Activated B cell treated with CpG ODN at 0.5 μM for 24 hours (primary cell): ENCODE results near the gene SPAG17. TPM values are rescaled to one million over a fixed set of nuclear protein-coding genes. Genes with fewer than 3 reads are reported as not detected.

ENCODE experiments used
- ATAC-seq: fragments of 200-7000 bp; cut with Tn5 transposase; one replicate; pipeline ENCODE4 v1.10.0; 2021; ENCODE audit warnings: low read depth, mild to moderate bottlenecking, moderate library complexity
- CTCF ChIA-PET: fragments of 350-600 bp; sonication (Branson Sonifier 250); formaldehyde crosslinking; loops from one replicate; lab custom pipeline; 2021; ENCODE audit warnings: antibody characterized with exemption; lab: Charles Lee
- POLR2A ChIA-PET: fragments of 350-600 bp; sonication (Branson Sonifier 250); formaldehyde crosslinking; loops from one replicate; lab custom pipeline; 2021; ENCODE audit warnings: antibody characterized with exemption; lab: Charles Lee
- DNase-seq: peaks from one replicate; pipeline ENCODE4 v3.0.0; 2022
- H3K27ac Mint-ChIP-seq: one replicate; pipeline ENCODE4 v1.8.0; 2020; ENCODE audit warnings: mixed read lengths
- H3K27me3 Mint-ChIP-seq: one replicate; pipeline ENCODE4 v1.8.0; 2021; ENCODE audit warnings: mixed read lengths
- H3K36me3 Mint-ChIP-seq: one replicate; pipeline ENCODE4 v1.8.0; 2021; ENCODE audit warnings: low read depth, mixed read lengths
- H3K4me1 Mint-ChIP-seq: one replicate; pipeline ENCODE4 v1.8.0; 2021; ENCODE audit warnings: mixed read lengths
- H3K4me3 Mint-ChIP-seq: one replicate; pipeline ENCODE4 v1.8.0; 2020; ENCODE audit warnings: mild to moderate bottlenecking, mixed read lengths
- H3K9me3 Mint-ChIP-seq: one replicate; pipeline ENCODE4 v1.8.0; 2020; ENCODE audit warnings: mixed read lengths
- intact Hi-C: fragments of 100-400 bp; cut with micrococcal nuclease; formaldehyde crosslinking; loops from one replicate; pipeline ENCODE4 v1.15.1; 2024
- total RNA-seq: library from RNA; stranded (reverse); gene quantifications from 2 replicates; pipeline ENCODE4 v1.2.3, GENCODE V29; 2022
- TF ChIP-seq, protein P1 (sequence below): fragments of 200-600 bp; IDR thresholded peaks from one replicate; pipeline ENCODE4 v1.8.0; 2022; ENCODE audit warnings: antibody characterized with exemption, mild to moderate bottlenecking

SPAG17 gene
- total RNA-seq, result not detected in 2 replicates

DNA sequence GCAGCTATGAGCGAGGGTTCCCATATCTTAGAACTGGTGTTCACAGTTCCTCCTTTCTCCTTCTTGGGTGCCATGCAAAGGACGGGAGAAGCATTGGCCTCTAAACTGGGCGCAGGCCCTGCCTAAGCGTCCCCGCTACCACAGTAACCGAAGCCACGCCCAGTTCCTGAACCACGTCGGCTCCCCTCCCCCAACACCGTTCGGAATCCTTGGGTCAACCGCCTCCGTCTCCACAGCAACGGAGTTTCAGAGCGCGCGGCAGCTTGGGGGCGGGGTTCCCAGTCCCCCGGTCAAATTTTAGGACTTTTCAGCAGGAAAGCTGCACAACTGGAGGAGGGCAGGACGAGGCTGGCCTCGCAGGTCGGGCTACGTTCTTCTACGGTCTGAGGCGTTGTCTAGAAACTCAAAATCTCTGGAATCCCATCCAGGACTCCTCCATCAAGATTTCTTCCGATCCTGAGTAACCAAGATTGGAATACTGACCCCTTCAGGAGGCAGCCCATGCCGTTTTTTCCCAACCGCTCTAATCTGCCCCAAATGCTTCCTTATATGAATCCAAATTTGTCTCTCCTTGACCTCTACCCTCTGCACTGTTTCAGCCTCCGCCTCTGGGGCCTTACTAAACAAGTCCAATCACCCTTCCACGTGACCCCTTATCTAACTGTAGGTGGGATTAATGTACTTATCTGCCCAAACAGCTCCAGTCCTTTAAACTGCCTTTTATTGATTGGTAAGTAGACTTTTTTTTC is at the start of gene SPAG17:
TSS of gene SPAG17 (minus strand) at position 145 of the 749 bp plus-strand sequence. CDS start at position 74, 71 bp downstream.
- intact Hi-C loops, result no loop called here
- peaks cover 4% of the 10 kb centered on the region for H3K27me3 Mint-ChIP-seq
- TF ChIP-seq, protein P1, sequence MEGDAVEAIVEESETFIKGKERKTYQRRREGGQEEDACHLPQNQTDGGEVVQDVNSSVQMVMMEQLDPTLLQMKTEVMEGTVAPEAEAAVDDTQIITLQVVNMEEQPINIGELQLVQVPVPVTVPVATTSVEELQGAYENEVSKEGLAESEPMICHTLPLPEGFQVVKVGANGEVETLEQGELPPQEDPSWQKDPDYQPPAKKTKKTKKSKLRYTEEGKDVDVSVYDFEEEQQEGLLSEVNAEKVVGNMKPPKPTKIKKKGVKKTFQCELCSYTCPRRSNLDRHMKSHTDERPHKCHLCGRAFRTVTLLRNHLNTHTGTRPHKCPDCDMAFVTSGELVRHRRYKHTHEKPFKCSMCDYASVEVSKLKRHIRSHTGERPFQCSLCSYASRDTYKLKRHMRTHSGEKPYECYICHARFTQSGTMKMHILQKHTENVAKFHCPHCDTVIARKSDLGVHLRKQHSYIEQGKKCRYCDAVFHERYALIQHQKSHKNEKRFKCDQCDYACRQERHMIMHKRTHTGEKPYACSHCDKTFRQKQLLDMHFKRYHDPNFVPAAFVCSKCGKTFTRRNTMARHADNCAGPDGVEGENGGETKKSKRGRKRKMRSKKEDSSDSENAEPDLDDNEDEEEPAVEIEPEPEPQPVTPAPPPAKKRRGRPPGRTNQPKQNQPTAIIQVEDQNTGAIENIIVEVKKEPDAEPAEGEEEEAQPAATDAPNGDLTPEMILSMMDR, result no peak
- DNase-seq (no peak), ATAC-seq (no peak)
- H3K4me3 Mint-ChIP-seq, result no peak within 1 kb of the TSS
- no peak within 1 kb of the TSS for H3K27ac Mint-ChIP-seq
- no peaks in the 10 kb centered on the region for H3K36me3 Mint-ChIP-seq
- CTCF ChIA-PET, result no interaction called here
- H3K9me3 Mint-ChIP-seq, result peaks cover 3% of the 10 kb centered on the region
- POLR2A ChIA-PET, result no interaction called here
- H3K4me1 Mint-ChIP-seq, result peaks cover 2% of the 10 kb centered on the region

DNA sequence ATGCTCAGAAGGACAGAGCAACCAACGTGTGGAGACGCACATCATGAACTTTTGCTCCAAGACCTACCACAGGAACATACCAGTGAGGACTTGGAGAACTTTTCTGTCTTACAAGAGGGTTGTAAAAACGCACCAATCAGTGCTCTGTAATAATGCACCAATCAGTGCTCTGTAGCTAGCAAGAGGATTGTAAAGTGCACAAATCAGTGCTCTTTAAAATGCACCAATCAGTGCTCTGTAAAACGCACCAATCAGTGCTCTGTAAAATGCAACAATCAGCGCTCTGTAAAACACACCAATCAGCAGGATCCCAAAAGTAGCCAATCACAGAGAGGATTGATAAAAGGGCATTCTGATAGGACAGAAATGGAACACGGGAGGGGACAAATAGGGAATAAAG is 40.4 kb upstream of the SPAG17 start:
- H3K4me3 Mint-ChIP-seq, result no peak overlapping the region
- no peak for DNase-seq
- no peaks in the 10 kb centered on the region for H3K27me3 Mint-ChIP-seq
- no peak for ATAC-seq
- TF ChIP-seq, protein P1, result no peak
- intact Hi-C loops, result no loop called here
- no peaks in the 10 kb centered on the region for H3K9me3 Mint-ChIP-seq
- H3K4me1 Mint-ChIP-seq, result no peaks in the 10 kb centered on the region
- H3K27ac Mint-ChIP-seq, result no peak overlapping the region
- CTCF ChIA-PET, result no interaction called here
- no peaks in the 10 kb centered on the region for H3K36me3 Mint-ChIP-seq
- POLR2A ChIA-PET, result no interaction called here

DNA sequence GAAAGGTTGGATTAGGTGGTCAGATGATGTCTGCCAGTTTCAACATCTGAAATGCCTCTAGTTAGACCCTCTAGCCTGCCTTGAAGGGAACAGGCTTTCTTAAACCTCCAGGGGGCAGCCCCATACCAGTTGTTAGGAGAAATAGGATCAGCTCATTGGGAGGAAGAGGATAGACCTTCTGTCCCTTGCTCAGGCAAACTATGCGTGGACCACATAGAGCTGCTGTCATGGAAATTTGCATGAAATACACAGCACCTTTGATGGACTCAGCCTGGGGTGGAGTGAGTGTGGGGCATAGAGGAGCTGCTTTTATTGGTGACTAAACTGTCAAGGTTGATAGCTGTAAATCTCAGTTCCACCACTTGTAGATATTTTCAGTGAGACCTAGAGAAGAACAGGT is 38.4 kb upstream of the SPAG17 start:
- DNase-seq (no peak), ATAC-seq (no peak)
- Mint-ChIP-seq H3K9me3 (no peaks in the 10 kb centered on the region), H3K27ac (no peak overlapping the region), H3K4me3 (no peak overlapping the region), H3K36me3 (no peaks in the 10 kb centered on the region), H3K4me1 (no peaks in the 10 kb centered on the region), H3K27me3 (no peaks in the 10 kb centered on the region)
- POLR2A ChIA-PET, result no interaction called here
- CTCF ChIA-PET, result interaction anchor here (1.2 kb wide), 1 partner anchor 785 kb away, joined by 3 read pairs; no protein-coding TSS in a partner anchor
- intact Hi-C loops, result no loop called here
- TF ChIP-seq, protein P1, result no peak

DNA sequence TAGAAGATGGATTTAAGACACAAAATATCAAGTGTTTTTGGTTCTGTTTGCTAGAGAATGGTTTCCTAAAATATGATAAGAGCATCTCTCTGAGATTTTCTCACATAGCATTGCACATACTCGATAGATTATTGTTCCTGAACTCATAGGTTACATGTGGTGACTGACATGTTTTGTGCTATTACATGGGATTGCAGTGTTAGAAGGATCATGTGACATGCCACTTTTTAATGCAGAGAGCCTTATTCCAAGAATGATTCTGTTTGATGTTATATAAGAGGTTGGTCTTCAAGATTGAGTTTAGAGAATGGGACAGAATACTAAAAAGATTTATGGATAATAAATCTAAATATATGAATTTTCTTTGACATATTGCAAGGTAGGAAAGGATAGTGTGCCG is 34.4 kb upstream of the SPAG17 start:
- no peaks in the 10 kb centered on the region for H3K27me3 Mint-ChIP-seq
- ATAC-seq (no peak), DNase-seq (no peak)
- H3K9me3 Mint-ChIP-seq, result no peaks in the 10 kb centered on the region
- TF ChIP-seq, protein P1, result no peak
- POLR2A ChIA-PET, result no interaction called here
- no peak overlapping the region for H3K4me3 Mint-ChIP-seq
- CTCF ChIA-PET, result no interaction called here
- no peak overlapping the region for H3K27ac Mint-ChIP-seq
- H3K36me3 Mint-ChIP-seq, result no peaks in the 10 kb centered on the region
- H3K4me1 Mint-ChIP-seq, result no peaks in the 10 kb centered on the region
- intact Hi-C loops, result no loop called here

DNA sequence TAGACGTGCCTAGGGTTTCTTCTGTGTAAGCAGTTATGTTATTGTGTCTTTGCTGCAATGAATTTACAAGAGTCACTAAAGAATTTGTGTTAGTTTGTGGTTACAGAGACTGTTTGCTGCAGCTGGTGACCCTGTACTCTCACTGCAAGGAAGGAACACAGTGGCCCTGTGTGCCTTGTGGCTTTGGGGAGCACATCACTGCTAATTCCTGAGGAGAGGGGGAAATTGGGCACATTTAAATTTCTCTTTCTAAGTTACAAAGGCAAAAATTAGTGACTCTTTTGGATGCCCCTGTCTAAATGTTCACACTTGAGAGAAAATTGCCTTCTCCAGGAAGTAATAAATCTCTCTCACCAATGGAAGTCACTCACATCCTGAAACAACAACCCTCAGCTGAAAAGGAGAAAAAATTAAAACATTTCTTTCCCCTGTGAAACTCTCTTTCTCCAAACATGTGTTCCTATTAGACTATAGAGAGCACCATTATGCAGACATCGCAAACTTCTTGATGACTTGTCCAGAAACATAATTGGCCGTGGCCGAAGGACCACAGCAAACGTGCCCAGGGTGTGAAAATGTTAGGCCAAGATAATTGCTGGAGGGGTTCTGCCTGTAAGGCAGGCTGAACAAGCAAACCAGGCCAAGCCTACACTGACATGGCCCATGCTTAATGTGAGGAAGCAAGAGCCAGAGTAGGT is 32.3 kb upstream of the SPAG17 start:
- Mint-ChIP-seq H3K4me3 (no peak overlapping the region), H3K27ac (no peak overlapping the region), H3K9me3 (no peaks in the 10 kb centered on the region), H3K36me3 (no peaks in the 10 kb centered on the region), H3K4me1 (no peaks in the 10 kb centered on the region), H3K27me3 (no peaks in the 10 kb centered on the region)
- intact Hi-C loops, result no loop called here
- no peak for ATAC-seq
- CTCF ChIA-PET, result no interaction called here
- TF ChIP-seq, protein P1, result no peak
- POLR2A ChIA-PET, result no interaction called here
- no peak for DNase-seq
